Loucy (cell line): ENCODE data around the gene APOBEC3H.

Source experiments
- CTCF ChIP-seq: fragments of 200-600 bp; sonication (generic); conservative IDR thresholded peaks from 2 replicates; pipeline ENCODE4 v1.5.1; 2014; ENCODE audit warnings: mild to moderate bottlenecking, antibody characterized with exemption, low read length
- EZH2phosphoT487 ChIP-seq: fragments of 200-600 bp; IDR thresholded peaks from 2 replicates; pipeline ENCODE4 v1.6.1; 2018; ENCODE audit warnings: antibody characterized with exemption, mild to moderate bottlenecking, moderate library complexity, borderline replicate concordance

GRCh38 chr22:39136317-39136716 lies 39.3 kb downstream of the APOBEC3H start:
- TF ChIP-seq CTCF (no peak), EZH2phosphoT487 (no peak)
